Esophagus muscularis mucosa (tissue), 4 donors: ENCODE measurements around the gene TMPRSS15. TPM values are rescaled to one million over a fixed set of nuclear protein-coding genes. Genes with fewer than 3 reads are reported as not detected.

Experiments
- DNase-seq: peaks from one replicate; pipeline ENCODE4 v3.0.0-alpha.2; 2017; ENCODE audit errors: extremely low spot score
- H3K27ac ChIP-seq, 4 donors: fragments of 200-600 bp; sonication (generic); replicated peaks in 1 of 4; 1 replicate in 3 of 4; 2 replicates in 1 of 4; pipeline ENCODE4 v1.5.1; 2016 to 2019; ENCODE audit warnings: mild to moderate bottlenecking in 1 of 4
- H3K27me3 ChIP-seq, 4 donors: fragments of 200-600 bp; sonication (generic); one replicate each; pipeline versions ENCODE4 v1.5.1 to v1.6.0; 2016 to 2019
- H3K36me3 ChIP-seq, 4 donors: fragments of 200-600 bp; sonication (generic); one replicate each; pipeline ENCODE4 v1.5.1; 2016 to 2019
- H3K4me1 ChIP-seq, 4 donors: fragments of 200-600 bp; sonication (generic); one replicate each; pipeline ENCODE4 v1.5.1; 2016 to 2019
- H3K4me3 ChIP-seq, 4 donors: fragments of 200-600 bp; sonication (generic); 1 replicate in 2 of 4; 2 replicates in 2 of 4; pipeline ENCODE4 v1.5.1; 2016 to 2019; ENCODE audit warnings: mild to moderate bottlenecking in 4 of 4, moderate library complexity in 1 of 4
- H3K9me3 ChIP-seq, 4 donors: fragments of 200-600 bp; sonication (generic); 1 replicate in 3 of 4; 2 replicates in 1 of 4; pipeline ENCODE4 v1.5.1; 2016 to 2019
- CTCF ChIP-seq, 3 experiments: fragments of 200-600 bp in 2 of 3; fragments of 450-650 bp in 1 of 3; sonication (generic) in 2 of 3; IDR thresholded peaks; one replicate each; pipeline ENCODE4 v1.5.1; 2017 to 2019; ENCODE audit warnings: antibody characterized with exemption in 3 of 3, mild to moderate bottlenecking in 2 of 3, moderate library complexity in 1 of 3
- EP300 ChIP-seq: sonication (generic); formaldehyde crosslinking; IDR thresholded peaks from one replicate; pipeline ENCODE4 v1.6.1; 2017; ENCODE audit warnings: antibody characterized with exemption
- POLR2A ChIP-seq: fragments of 450-650 bp; IDR thresholded peaks from one replicate; pipeline ENCODE4 v1.6.1; 2017; ENCODE audit warnings: antibody characterized with exemption, moderate library complexity, mild to moderate bottlenecking, low read depth
- POLR2AphosphoS5 ChIP-seq, 2 donors: sonication (generic); formaldehyde crosslinking; IDR thresholded peaks; one replicate each; pipeline ENCODE4 v1.6.1; 2017; ENCODE audit warnings: antibody characterized with exemption in 2 of 2
- whole genome bisulfite sequencing: methylation state at CpG from one replicate; pipeline ENCODE4 v1.1.5; 2018; 5-methylcytosine and 5-hydroxymethylcytosine counted together
- intact Hi-C: fragments of 100-400 bp; cut with DNase I; formaldehyde crosslinking; loops from one replicate; pipeline ENCODE4 v1.15.1; 2023
- total RNA-seq, 4 donors: library from RNA; depleted of rRNA; stranded (reverse); fragments of >200 nt; gene quantifications; one replicate each; pipeline versions ENCODE4 v1.1.0 to v1.2.1, GENCODE V29; 2016

Gene TMPRSS15
- total RNA-seq, 4 donors from 2014 or later, result not detected

DNA sequence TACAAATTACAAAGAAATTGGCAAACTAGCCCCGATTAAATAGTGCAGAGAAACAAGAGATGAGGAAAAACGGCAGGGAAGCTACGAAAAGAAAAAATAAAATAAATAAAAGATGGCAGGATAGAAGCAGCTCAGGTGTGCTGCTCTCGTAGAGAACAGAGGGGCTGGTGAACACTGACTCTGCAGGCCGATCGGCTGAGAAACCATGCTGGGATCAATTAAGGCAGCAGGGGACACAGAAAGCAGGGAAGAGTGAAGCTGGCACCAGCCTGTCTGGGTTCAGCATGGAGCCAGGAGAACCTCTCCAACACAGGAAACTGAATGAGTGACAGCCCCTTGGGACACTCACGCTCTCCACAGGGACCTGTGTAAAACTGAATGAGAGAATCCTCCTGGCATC lies 39.5 kb upstream of the TMPRSS15 start:
- H3K36me3 ChIP-seq, result no peaks in the 10 kb centered on the region
- no peaks in the 10 kb centered on the region for H3K27me3 ChIP-seq
- H3K27ac ChIP-seq, result no peak overlapping the region
- no peaks in the 10 kb centered on the region for H3K9me3 ChIP-seq
- no peaks in the 10 kb centered on the region for H3K4me1 ChIP-seq
- TF ChIP-seq EP300 (no peak), CTCF (IDR thresholded peaks at IDR 0.05) (no peak), POLR2A (no peak), POLR2AphosphoS5 (IDR thresholded peaks at IDR 0.05) (no peak)
- WGBS, result 72% methylated on average over 7 of the region's 7 CpGs
- H3K4me3 ChIP-seq, result no peak overlapping the region
- DNase-seq, result no peak
- intact Hi-C loops, result no loop called here

DNA sequence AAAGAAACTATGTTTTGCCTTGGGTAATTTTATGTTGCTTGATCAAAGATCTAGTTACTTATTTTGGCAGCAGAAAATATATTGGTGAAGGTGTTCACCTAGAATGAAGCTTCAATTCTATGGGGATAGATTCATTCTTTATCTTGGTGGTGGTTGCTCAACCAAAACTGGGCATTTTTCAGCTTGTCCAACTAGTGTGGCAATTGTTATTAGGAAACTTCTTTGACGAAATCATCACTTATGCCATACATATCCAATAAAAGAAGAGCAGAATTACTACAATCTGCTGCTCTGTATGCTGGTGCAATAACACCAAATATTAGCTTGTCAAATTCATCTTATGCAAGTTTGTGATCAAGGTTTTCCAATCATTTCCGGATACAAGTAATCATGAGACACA lies 26.8 kb upstream of the TMPRSS15 start:
- Histone ChIP-seq H3K9me3 (no peaks in the 10 kb centered on the region), H3K36me3 (no peaks in the 10 kb centered on the region), H3K27me3 (no peaks in the 10 kb centered on the region), H3K4me1 (no peaks in the 10 kb centered on the region), H3K4me3 (no peak overlapping the region), H3K27ac (no peak overlapping the region)
- no peak for DNase-seq
- intact Hi-C loops, result no loop called here
- 73% methylated on average over 2 of the region's 2 CpGs for WGBS
- TF ChIP-seq EP300 (no peak), POLR2A (no peak), CTCF (IDR thresholded peaks at IDR 0.05) (no peak), POLR2AphosphoS5 (IDR thresholded peaks at IDR 0.05) (no peak)

DNA sequence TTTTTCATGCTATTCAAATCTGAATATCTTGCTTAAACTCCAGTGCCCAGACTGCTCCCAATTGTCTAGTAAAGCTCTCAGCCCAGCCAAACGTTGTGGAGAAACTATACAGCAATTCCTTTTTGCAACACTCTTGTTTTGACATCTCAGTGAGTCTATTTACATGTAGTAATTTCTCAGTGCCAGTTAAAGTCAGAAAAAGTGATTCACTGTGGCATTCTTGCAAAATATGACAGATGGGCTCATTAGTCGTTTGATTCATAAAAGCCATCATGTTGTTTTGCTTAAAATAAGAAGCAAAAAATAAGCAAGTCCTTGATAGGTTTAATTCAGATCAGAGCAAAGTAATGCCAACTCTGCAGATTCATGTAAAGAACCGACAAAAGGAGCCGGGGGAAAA lies 20.7 kb upstream of the TMPRSS15 start:
- intact Hi-C loops, result no loop called here
- 50% methylated on average over 4 of the region's 4 CpGs for WGBS
- no peaks in the 10 kb centered on the region for H3K4me1 ChIP-seq
- no peaks in the 10 kb centered on the region for H3K27me3 ChIP-seq
- DNase-seq, result no peak
- H3K36me3 ChIP-seq, result no peaks in the 10 kb centered on the region
- no peaks in the 10 kb centered on the region for H3K9me3 ChIP-seq
- H3K4me3 ChIP-seq, result no peak overlapping the region
- no peak for TF ChIP-seq POLR2A
- TF ChIP-seq EP300, result no peak
- no peak overlapping the region for H3K27ac ChIP-seq

DNA sequence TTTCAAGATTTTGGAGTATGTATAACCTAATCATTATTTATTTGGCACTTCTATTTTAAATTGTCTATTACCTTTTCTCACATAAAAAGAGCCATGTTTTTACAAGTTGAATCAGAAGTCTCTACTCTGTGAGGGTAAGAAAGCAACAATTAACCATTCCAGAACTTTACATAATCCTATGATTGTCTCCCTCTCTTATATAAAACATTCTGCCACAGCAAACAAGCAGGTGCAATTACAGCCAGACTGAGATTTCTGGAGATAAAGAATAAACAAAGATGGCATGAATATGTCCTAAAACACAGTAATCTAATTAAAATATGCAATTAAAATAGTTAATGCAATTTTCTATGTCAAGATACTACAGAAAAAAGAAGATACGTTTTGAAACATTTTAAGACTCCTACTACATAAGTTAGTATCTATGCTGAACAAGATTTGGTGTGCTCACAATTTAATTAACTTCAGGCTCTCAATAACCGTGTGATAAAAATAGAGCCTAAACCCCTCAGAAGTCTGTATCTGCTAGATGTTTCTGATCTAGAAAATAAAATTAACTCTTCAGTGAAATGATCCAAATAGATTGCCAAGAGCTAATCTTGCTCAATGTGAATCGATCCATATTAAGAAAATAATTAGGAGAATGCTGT lies 13.7 kb upstream of the TMPRSS15 start:
- no peaks in the 10 kb centered on the region for H3K36me3 ChIP-seq
- no peaks in the 10 kb centered on the region for H3K27me3 ChIP-seq
- WGBS, result 49% methylated on average over 3 of the region's 3 CpGs
- no peaks in the 10 kb centered on the region for H3K9me3 ChIP-seq
- no peak overlapping the region for H3K4me3 ChIP-seq
- intact Hi-C loops, result no loop called here
- no peaks in the 10 kb centered on the region for H3K4me1 ChIP-seq
- H3K27ac ChIP-seq, result no peak overlapping the region
- no peak for DNase-seq
- TF ChIP-seq CTCF (IDR thresholded peaks at IDR 0.05) (no peak), POLR2A (no peak), POLR2AphosphoS5 (IDR thresholded peaks at IDR 0.05) (no peak), EP300 (no peak)

DNA sequence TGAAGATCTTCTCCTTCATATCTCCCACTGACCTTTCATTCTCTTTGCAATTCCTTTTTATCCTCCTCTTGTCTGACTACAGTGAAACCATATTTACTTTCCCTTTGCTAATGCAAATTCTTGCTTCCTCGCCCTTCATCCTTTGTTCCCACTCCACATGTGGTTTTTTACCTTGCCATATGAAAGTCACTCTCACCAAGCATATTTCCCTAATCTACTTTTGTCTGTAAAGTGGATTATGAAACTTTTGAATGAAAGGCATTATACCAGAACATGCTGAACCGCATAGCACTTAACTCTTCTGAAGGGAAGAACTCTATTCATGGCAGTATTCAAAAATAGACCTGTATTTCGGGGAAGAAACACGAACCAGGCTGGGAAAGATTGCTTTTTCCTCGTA lies 8.0 kb upstream of the TMPRSS15 start:
- WGBS, result 32% methylated on average over 5 of the region's 5 CpGs
- intact Hi-C loops, result no loop called here
- Histone ChIP-seq H3K9me3 (no peaks in the 10 kb centered on the region), H3K4me1 (no peaks in the 10 kb centered on the region), H3K27ac (no peak overlapping the region), H3K36me3 (no peaks in the 10 kb centered on the region), H3K27me3 (no peaks in the 10 kb centered on the region), H3K4me3 (no peak overlapping the region)
- TF ChIP-seq POLR2AphosphoS5 (IDR thresholded peaks at IDR 0.05), result no peak
- no peak for TF ChIP-seq CTCF (IDR thresholded peaks at IDR 0.05)
- TF ChIP-seq POLR2A, result no peak
- no peak for TF ChIP-seq EP300
- no peak for DNase-seq
